SJCRH30 (cell line): Measurements from ENCODE around the gene PLEKHB2. TPM values are rescaled to one million over a fixed set of nuclear protein-coding genes. Genes with fewer than 3 reads are reported as not detected.
A peak's percentile ranks its signal among the peaks of the same experiment; 100 is the strongest.
"Not testable (repeated sequence)": the region's sequence is repeated elsewhere in the genome, so short reads cannot be mapped to it uniquely, and the experiment has no call there.

Experiments
- DNase-seq, 2 experiments: peaks; one replicate each; pipeline ENCODE4 v3.0.0-alpha.2; 2015 to 2020
- H3K27ac ChIP-seq: fragments of 250-450 bp; sonication (Bioruptor Pico); 2 replicates; pipeline ENCODE4 v1.5.1; 2020; ENCODE audit warnings: mild to moderate bottlenecking, moderate library complexity
- H3K27me3 ChIP-seq: fragments of 250-450 bp; sonication (Bioruptor Pico); 2 replicates; pipeline ENCODE4 v1.5.1; 2020; ENCODE audit warnings: mild to moderate bottlenecking, moderate library complexity
- H3K36me3 ChIP-seq: fragments of 250-450 bp; sonication (Bioruptor Pico); 2 replicates; pipeline ENCODE4 v1.5.1; 2020; ENCODE audit warnings: mild to moderate bottlenecking, moderate library complexity
- H3K4me1 ChIP-seq: fragments of 250-450 bp; sonication (Bioruptor Pico); 2 replicates; pipeline ENCODE4 v1.5.1; 2020; ENCODE audit warnings: mild to moderate bottlenecking, moderate library complexity
- H3K4me3 ChIP-seq: fragments of 250-450 bp; sonication (Bioruptor Pico); 2 replicates; pipeline ENCODE4 v1.5.1; 2020; ENCODE audit warnings: mild to moderate bottlenecking, moderate library complexity
- H3K9me3 ChIP-seq: fragments of 250-450 bp; sonication (Bioruptor Pico); replicated peaks from 2 replicates; pipeline ENCODE4 v1.5.1; 2020; ENCODE audit warnings: mild to moderate bottlenecking, moderate library complexity
- total RNA-seq: library from RNA; depleted of rRNA; stranded (reverse); fragments of >200 nt; shearing (Covaris generic); gene quantifications from 2 replicates; pipeline ENCODE4 v1.2.3, GENCODE V29; 2014

PLEKHB2 gene
- total RNA-seq, 1 experiment from 2014 or later = 50.4 TPM

DNA sequence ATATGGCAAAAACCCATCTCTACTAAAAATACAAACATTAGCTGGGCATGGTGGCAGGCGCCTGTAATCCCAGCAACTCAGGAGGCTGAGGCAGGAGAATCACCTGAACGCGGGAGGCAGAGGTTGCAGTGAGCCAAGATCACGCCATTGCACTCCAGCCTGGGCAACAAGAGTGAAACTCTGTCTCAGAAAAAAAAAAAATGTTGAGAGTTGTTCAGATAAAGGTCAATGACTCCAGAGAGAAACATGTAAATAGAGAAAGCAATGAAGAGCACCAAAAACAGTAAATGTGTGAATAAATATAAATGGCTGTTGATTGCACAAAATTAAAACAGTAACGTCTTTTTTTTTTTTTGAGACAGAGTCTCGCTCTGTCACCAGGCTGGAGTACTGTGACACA is 25.2 kb upstream of the PLEKHB2 start:
- not testable (repeated sequence) for H3K4me1 ChIP-seq, H3K27ac ChIP-seq
- H3K36me3 ChIP-seq = peaks cover 84% of the 10 kb centered on the region

GRCh38 chr2:131081190-131081589 is 23.9 kb upstream of the PLEKHB2 start:
- Histone ChIP-seq H3K36me3 (peaks cover 86% of the 10 kb centered on the region), H3K27me3 (no peaks in the 10 kb centered on the region), H3K4me1 (peaks cover 4% of the 10 kb centered on the region), H3K27ac (no peak overlapping the region), H3K9me3 (no peaks in the 10 kb centered on the region), H3K4me3 (no peak overlapping the region)
- DNase-seq = no peak

More for the DNA sequence above, 25.2 kb upstream of the PLEKHB2 start:
- H3K27me3 ChIP-seq, H3K4me3 ChIP-seq, DNase-seq, H3K9me3 ChIP-seq: not testable (repeated sequence)

DNA sequence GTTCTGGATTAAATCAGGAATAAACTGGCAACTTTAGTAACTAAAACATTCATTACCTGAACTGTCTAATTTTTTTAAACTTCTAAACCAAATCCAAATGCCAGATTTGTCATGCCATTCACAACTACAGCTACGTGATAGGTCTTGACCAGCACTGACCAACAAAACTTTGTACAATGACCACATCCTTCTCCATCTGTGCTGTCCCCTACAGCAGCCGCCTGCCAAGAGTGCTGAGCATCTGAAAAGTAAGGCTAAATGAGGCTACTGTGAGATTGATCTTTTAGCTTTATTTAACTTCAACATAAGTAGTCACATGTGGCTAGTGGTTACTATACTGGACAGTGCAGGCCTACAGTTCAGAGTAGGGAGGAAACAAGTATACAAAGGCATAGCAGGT is 19.5 kb upstream of the PLEKHB2 start:
- Histone ChIP-seq H3K9me3 (no peaks in the 10 kb centered on the region), H3K27ac (peak overlapping the region; percentile 27), H3K27me3 (no peaks in the 10 kb centered on the region), H3K36me3 (peaks cover 81% of the 10 kb centered on the region), H3K4me3 (no peak overlapping the region), H3K4me1 (peaks cover 6% of the 10 kb centered on the region)
- no peak for DNase-seq

GRCh38 chr2:131092458-131093005 is 12.6 kb upstream of the PLEKHB2 start:
- no peaks in the 10 kb centered on the region for H3K9me3 ChIP-seq
- peak overlapping the region; percentile 35; the same call in 1 of the 2 replicates for H3K27ac ChIP-seq
- peak overlapping the region; percentile 82 for H3K4me3 ChIP-seq
- H3K36me3 ChIP-seq = peaks cover 29% of the 10 kb centered on the region
- H3K4me1 ChIP-seq = no peaks in the 10 kb centered on the region
- no peak for DNase-seq
- H3K27me3 ChIP-seq = no peaks in the 10 kb centered on the region

DNA sequence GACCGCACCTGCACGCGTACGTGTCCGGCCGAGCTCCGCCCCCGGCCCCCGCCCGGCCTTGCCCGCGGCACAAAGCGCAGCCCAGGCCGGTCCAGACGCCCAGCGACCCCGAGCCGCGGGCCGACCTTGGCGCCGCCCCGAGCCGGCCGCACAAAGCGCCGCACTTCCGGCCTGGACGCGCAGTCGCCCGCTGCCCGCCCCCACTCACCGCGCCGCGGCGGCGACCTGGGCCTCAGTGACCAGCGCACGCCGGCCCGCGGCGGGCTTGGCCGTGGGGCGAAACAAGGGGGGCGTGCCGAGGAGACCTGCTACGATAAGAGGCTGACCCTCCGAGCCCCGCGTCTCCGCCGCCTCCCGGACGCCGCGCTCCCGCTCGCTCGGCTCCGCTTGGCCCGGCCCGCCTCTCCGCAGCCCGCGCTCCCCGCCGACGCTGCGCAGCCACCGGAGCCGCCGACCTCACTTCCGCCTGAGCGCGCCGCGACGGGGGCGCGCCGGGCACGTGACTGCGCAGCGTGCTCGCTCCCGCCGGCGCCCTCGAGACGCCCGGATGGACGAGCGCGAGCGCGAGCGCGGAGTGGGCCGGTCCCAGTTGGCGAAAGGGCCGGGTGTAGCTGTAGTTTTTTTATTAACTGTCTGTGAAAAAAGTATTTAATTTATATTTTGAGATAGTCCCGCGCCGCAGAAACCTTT is 12.0 kb upstream of the PLEKHB2 start, which contains the start of gene FAM168B:
Gene FAM168B, minus strand, starts transcription at position 455 of the 690 bp plus-strand sequence. CDS start 10,814 bp downstream, outside the sequence.
- H3K36me3 ChIP-seq = peaks cover 22% of the 10 kb centered on the region
- H3K27ac ChIP-seq = peak within 1 kb of the TSS; percentile 76
- H3K9me3 ChIP-seq = no peaks in the 10 kb centered on the region
- H3K27me3 ChIP-seq = no peaks in the 10 kb centered on the region
- no peaks in the 10 kb centered on the region for H3K4me1 ChIP-seq
- H3K4me3 ChIP-seq = peak within 1 kb of the TSS; percentile 82
- peak; percentile 81 to 87 for DNase-seq

DNA sequence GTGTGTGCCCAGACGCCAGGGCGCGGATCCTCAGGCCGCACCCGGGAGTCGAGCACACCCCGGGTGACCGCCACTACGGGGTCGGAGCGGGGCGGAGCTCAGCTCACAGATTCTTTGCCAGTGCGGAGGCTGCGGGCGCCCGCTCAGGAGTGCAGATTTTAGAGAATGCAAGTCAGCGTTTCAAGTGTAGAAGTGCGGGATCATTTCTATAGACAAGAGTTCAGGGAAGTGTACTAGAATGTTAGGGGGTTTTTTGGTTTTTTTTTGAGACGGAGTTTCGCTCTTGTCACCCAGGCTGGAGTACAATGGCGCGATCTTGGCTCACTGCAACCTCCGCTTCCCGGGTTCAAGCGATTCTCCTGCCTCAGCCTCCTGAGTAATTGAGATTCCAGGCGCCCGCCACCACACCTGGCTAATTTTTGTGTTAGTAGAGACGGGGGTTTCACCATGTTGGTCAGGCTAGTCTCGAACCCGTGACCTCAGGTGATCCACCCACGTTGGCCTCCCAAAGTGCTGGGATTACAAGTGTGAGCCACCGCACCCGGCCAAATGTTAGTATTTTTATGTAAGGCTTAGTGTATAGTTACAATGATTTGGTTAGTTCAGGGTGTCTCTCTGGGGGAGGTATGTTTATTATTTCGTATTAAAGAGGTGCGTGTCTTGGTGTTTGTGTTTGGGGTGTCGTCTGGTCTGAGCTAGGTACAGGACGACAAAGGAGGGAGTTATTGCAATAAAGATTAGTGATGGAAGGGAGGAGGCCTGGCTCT is 11.3 kb upstream of the PLEKHB2 start:
- Histone ChIP-seq H3K4me3 (peak overlapping the region; percentile 82), H3K27me3 (no peaks in the 10 kb centered on the region), H3K27ac (peak overlapping the region; percentile 76), H3K9me3 (no peaks in the 10 kb centered on the region), H3K36me3 (peaks cover 15% of the 10 kb centered on the region), H3K4me1 (no peaks in the 10 kb centered on the region)
- DNase-seq = peak; percentile 69 to 76

DNA sequence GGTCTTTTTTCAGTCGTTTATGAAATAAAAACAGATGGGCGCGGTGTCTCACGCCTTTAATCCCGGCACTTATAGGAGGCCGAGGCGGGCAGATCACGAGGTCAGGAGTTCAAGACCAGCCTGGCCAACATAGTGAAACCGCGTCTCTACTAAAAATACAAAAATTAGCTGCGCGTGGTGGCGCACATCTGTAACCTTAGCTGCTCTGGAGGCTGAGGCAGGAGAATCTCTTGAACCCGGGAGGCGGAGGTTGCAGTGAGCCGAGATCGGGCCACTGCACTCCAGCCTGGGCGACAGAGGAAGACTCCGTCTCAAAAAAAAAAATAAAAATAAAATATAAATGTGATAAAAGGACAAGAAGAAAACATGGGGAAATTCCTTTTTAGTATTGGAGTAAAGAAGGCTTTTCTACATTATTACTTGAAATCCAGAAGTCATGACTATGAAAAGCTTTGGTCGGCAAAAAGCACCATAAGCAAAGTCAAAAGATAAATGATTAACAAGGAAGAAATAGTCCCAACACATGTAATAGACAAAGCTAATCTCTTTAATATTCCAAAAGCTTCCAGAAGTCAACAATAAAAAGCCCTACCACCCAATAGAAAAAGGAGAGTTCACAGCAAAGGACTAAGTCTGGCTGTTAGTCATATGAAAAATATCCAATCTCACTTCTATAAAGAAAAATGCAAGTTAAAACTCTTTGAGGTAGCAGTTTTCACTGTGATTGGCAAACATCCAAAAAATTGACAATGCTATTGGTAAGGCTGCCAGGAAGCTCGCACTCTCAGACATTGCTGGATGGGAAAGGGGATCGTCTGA is 10.5 kb upstream of the PLEKHB2 start:
- H3K27ac ChIP-seq = no peak overlapping the region
- no peaks in the 10 kb centered on the region for H3K4me1 ChIP-seq
- DNase-seq = peak in 1 of 2 experiments; percentile 21
- no peaks in the 10 kb centered on the region for H3K27me3 ChIP-seq
- H3K9me3 ChIP-seq = no peaks in the 10 kb centered on the region
- H3K36me3 ChIP-seq = peaks cover 9% of the 10 kb centered on the region
- no peak overlapping the region for H3K4me3 ChIP-seq

- no peak overlapping the region for H3K4me3 ChIP-seq
- H3K27me3 ChIP-seq = no peaks in the 10 kb centered on the region
These were observed 2.0 kb upstream of the PLEKHB2 start for GRCh38 chr2:131103165-131103564.

GRCh38 chr2:131104487-131105155 is 515 bp upstream of the PLEKHB2 start:
- Histone ChIP-seq H3K27me3 (no peaks in the 10 kb centered on the region), H3K27ac (peak overlapping the region; percentile 64), H3K36me3 (no peaks in the 10 kb centered on the region), H3K9me3 (no peaks in the 10 kb centered on the region), H3K4me1 (0 out of 2 replicates have a peak, but pooled peaks cover 5% of the 10 kb centered on the region), H3K4me3 (peak overlapping the region; percentile 85)
- DNase-seq = peak; percentile 79 to 88

More at GRCh38 chr2:131103165-131103564, 2.0 kb upstream of the PLEKHB2 start:
- no peak for DNase-seq
- 0 out of 2 replicates have a peak, but pooled peaks cover 5% of the 10 kb centered on the region for H3K4me1 ChIP-seq
- H3K36me3 ChIP-seq = no peaks in the 10 kb centered on the region
- no peaks in the 10 kb centered on the region for H3K9me3 ChIP-seq
- H3K27ac ChIP-seq = no peak overlapping the region

DNA sequence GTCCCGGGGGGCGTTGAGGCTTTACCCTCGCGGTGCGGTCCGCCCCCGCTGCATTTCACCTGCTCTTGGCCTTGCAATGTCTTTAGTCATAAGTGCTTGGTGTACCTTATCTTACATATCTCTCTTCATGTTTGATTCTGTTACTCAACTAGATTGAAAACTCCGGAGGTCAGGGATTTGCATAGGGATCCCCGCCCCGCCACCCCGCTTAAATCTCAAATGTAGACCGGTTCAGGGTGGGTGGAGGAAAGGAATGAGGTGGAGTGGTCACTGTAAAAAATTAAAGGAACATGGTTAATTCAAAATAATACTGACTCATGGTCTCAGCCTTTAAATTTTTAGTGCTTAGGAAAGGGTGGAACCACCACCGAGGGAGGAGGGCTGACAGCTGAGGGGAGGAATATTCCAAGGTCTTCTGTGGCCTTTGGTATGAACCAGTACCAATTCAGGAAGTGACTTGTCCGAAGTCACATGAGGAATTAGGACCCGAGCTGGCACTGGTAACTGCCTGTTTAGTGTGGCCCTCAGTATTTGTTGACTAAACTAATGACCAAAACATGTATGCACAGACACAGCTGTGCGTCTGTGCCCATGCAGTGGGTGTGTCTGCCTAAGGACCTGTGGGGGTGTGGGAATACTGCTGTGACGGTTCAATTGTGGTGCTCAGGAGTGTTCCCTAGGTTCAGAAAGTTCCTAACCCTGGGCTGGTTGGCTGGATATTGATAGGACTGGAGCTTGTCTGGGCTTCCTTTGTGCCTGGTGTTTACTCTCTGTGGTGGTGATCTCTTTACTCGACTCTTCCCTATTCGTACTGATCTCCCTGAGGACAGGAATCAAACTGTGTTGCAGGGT is 1.0 kb downstream of the PLEKHB2 start:
- Histone ChIP-seq H3K27ac (peak overlapping the region; percentile 64; the same call in 1 of the 2 replicates), H3K36me3 (no peaks in the 10 kb centered on the region), H3K4me1 (0 out of 2 replicates have a peak, but pooled peaks cover 5% of the 10 kb centered on the region), H3K4me3 (peak overlapping the region; percentile 85), H3K27me3 (no peaks in the 10 kb centered on the region), H3K9me3 (no peaks in the 10 kb centered on the region)
- DNase-seq = peak; percentile 31 to 39

- DNase-seq = no peak
- Histone ChIP-seq H3K9me3 (no peaks in the 10 kb centered on the region), H3K36me3 (peaks cover 14% of the 10 kb centered on the region; the same call in 1 of the 2 replicates), H3K27me3 (no peaks in the 10 kb centered on the region), H3K4me3 (no peak overlapping the region), H3K27ac (no peak overlapping the region), H3K4me1 (no peaks in the 10 kb centered on the region)
These were observed 7.4 kb downstream of the PLEKHB2 start for GRCh38 chr2:131112529-131112928.

GRCh38 chr2:131113566-131114227 is 8.6 kb downstream of the PLEKHB2 start:
- Histone ChIP-seq H3K27ac (no peak overlapping the region), H3K36me3 (peaks cover 14% of the 10 kb centered on the region; the same call in 1 of the 2 replicates), H3K4me1 (no peaks in the 10 kb centered on the region), H3K4me3 (no peak overlapping the region), H3K9me3 (no peaks in the 10 kb centered on the region), H3K27me3 (no peaks in the 10 kb centered on the region)
- no peak for DNase-seq

GRCh38 chr2:131114950-131115349 is 9.8 kb downstream of the PLEKHB2 start:
- not testable (repeated sequence) for H3K27me3 ChIP-seq, H3K9me3 ChIP-seq, DNase-seq, H3K4me1 ChIP-seq, H3K27ac ChIP-seq, H3K4me3 ChIP-seq
- peaks cover 14% of the 10 kb centered on the region; the same call in 1 of the 2 replicates for H3K36me3 ChIP-seq
